Adipocyte (in vitro differentiated cells): ENCODE measurements around the gene ABCC11.

Source experiments
- DNase-seq: peaks from one replicate; pipeline ENCODE4 v3.0.0-alpha.2; 2015; ENCODE audit warnings: low read depth
- H3K27me3 ChIP-seq: replicated peaks from 2 replicates; pipeline ENCODE4 v1.7.0; 2013; ENCODE audit warnings: mild to moderate bottlenecking, low read length, moderate library complexity; ENCODE audit not compliant: control insufficient read depth, insufficient read depth
- H3K36me3 ChIP-seq: 2 replicates; pipeline ENCODE4 v1.7.0; 2013; ENCODE audit warnings: low read length, mild to moderate bottlenecking, moderate library complexity; ENCODE audit not compliant: control insufficient read depth, insufficient read depth, severe bottlenecking
- H3K4me1 ChIP-seq: 2 replicates; pipeline ENCODE4 v1.7.0; 2013; ENCODE audit warnings: mild to moderate bottlenecking, low read length, moderate library complexity; ENCODE audit not compliant: control insufficient read depth, insufficient read depth
- H3K4me3 ChIP-seq: 2 replicates; pipeline ENCODE4 v1.7.0; 2013; ENCODE audit warnings: mild to moderate bottlenecking, low read length, moderate library complexity
- H3K9ac ChIP-seq: 2 replicates; pipeline ENCODE4 v1.7.0; 2013; ENCODE audit warnings: mild to moderate bottlenecking, low read length, moderate library complexity
- H3K9me3 ChIP-seq: 2 replicates; pipeline ENCODE4 v1.7.0; 2013; ENCODE audit warnings: mild to moderate bottlenecking, low read length, moderate library complexity; ENCODE audit not compliant: control insufficient read depth

ABCC11 gene

DNA sequence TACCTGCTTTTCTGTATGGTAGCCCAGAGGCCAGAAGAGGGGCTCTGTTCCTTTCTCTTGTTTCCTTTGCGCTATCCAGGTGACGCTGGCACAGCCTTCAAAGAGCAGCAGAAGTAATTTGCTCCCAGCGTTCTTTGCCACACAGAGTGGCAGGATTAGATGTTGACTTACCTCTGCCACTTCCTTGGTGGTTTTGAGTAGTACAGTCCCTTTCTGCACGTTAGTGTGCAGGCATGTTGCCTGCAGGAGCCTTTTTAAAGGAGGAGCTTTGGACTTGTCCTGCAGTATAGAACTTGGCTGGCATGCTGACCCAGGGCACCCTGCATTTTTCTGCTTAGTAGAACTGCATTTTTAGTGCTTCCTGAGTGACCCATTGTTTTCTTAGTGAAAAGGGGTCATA is at the start of gene ABCC11:
ABCC11 (minus strand) TSS at position 229 of the 400 bp plus-strand sequence. CDS start 15,618 bp downstream, outside the sequence.
- H3K36me3 ChIP-seq = peaks cover 3% of the 10 kb centered on the region
- H3K4me3 ChIP-seq = peak within 1 kb of the TSS; percentile 99
- H3K9ac ChIP-seq = peak within 1 kb of the TSS; percentile 96
- H3K27me3 ChIP-seq = no peaks in the 10 kb centered on the region
- peaks cover 25% of the 10 kb centered on the region for H3K4me1 ChIP-seq
- H3K9me3 ChIP-seq = no peaks in the 10 kb centered on the region
- no peak for DNase-seq

DNA sequence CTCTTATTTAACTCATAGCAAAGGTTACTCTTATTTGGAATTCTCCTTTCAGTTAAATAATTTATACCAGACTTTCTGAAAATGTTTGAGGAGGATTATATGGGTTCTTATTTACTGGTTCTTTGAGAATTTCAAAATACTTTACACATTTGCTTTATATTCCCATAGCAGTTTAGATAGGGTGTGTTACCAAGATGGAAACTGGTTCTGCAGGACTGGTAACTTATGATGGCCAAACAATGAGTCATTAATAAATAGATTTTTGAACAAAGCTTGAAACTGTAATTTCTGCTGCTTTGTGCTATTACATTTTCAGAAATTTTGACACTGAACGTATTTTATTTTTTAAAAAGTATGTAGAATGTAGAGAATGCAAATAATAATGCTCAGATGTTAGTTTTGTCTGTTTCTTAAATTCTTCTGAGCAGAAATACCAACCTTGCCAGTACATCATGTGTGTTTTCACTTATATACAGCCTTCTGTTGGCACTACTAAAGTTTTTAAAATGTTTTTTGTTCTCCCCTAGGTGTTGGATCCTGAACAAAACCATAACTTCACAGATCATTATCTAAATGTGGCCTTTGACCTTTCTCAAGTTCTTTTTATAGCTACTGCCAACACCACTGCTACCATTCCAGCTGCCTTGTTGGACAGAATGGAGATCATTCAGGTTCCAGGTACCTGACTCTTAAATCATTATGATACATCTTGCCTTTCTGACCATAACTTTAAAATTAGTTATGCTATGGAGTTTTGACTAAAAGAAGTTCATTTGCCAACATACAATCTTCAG is 48.3 kb upstream of the ABCC11 start:
- H3K36me3 ChIP-seq = peaks cover 43% of the 10 kb centered on the region
- H3K9ac ChIP-seq = no peak overlapping the region
- no peak overlapping the region for H3K4me3 ChIP-seq
- no peak for DNase-seq
- H3K9me3 ChIP-seq = no peaks in the 10 kb centered on the region
- no peaks in the 10 kb centered on the region for H3K27me3 ChIP-seq
- peaks cover 17% of the 10 kb centered on the region for H3K4me1 ChIP-seq

DNA sequence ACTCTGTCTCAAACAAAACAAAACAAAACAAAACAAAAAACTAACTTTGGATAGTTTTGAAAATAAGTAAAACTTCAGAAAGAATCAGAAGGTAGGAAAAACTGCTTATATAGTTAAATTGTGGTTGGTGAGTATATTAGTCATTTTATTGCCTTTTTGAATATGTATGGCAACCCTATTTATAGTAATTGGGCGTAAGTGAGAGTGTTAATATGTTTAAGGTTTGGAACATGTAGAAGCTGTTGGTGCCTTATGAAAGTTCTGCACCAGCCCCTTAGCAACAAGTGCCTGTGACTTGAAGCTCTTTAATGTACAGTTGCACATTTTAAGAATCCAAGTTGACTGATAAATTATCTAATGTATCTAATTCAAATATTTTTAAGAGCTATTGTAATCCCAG is 47.4 kb upstream of the ABCC11 start:
- Histone ChIP-seq H3K36me3 (peaks cover 52% of the 10 kb centered on the region), H3K4me1 (peaks cover 8% of the 10 kb centered on the region), H3K9me3 (no peaks in the 10 kb centered on the region), H3K27me3 (no peaks in the 10 kb centered on the region), H3K9ac (no peak overlapping the region), H3K4me3 (no peak overlapping the region)
- DNase-seq = no peak

DNA sequence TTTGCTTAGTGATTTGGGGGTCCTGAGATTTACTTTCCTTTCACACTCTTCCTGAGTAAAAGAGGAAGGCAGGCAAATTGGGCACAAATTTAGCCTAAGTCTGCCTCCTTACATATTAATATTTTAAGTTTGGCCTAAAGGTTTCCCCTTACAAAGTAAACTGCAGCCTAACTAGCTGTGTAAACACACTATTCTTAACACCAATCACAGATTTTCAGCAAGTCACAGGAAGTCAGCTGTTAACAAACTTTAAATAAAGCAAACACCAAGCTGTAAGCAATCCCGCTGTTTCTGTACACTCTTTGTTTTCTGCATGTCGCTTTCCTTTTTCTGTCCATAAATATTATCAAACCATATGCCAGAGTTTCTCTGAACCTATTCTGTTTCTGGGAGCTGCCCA is 45.1 kb upstream of the ABCC11 start:
- Histone ChIP-seq H3K4me3 (no peak overlapping the region), H3K9ac (no peak overlapping the region), H3K27me3 (no peaks in the 10 kb centered on the region), H3K4me1 (no peaks in the 10 kb centered on the region), H3K9me3 (peaks cover 2% of the 10 kb centered on the region), H3K36me3 (peaks cover 58% of the 10 kb centered on the region)
- no peak for DNase-seq

DNA sequence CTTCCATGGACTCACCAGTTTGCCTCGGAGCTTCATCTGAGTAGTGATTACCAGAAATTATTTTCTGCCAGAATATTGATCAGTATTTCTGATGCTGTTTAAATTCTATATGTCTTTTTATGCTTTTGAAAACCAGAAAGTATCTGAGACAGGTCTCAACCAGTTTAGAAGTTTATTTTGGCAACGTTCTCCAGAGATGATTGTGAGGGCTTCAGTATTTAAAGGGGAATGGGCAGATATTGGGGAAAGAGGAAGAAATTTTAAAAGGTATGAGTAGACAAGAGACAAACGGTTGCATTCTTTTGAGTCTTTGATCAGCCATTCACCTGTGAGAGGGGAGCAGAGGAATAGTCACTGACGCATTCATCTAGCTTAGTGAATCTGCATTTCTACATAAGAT is 44.4 kb upstream of the ABCC11 start:
- Histone ChIP-seq H3K4me3 (no peak overlapping the region), H3K36me3 (peaks cover 58% of the 10 kb centered on the region), H3K9me3 (peaks cover 9% of the 10 kb centered on the region), H3K27me3 (no peaks in the 10 kb centered on the region), H3K9ac (no peak overlapping the region), H3K4me1 (no peaks in the 10 kb centered on the region)
- DNase-seq = no peak

DNA sequence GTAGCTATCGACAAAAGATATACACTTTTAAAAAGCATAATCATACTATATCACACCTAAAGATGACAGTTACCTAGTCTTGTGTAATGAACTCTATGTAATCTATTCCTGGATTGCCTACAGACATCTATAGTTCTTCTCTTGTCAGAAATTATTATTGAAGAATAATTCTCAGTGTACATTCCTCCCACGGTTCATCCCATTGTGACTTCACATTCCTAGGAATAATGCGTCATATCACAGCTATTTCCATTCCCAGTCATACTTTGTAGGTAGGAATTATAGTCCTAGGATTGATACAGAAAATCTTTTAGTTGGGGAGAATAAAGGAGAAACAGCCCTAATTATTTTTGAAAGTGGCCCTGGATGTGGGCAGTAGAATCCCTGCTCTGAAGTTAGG is 44.0 kb upstream of the ABCC11 start:
- Histone ChIP-seq H3K4me1 (no peaks in the 10 kb centered on the region), H3K4me3 (no peak overlapping the region), H3K27me3 (no peaks in the 10 kb centered on the region), H3K36me3 (peaks cover 58% of the 10 kb centered on the region), H3K9me3 (peaks cover 10% of the 10 kb centered on the region), H3K9ac (no peak overlapping the region)
- DNase-seq = no peak

DNA sequence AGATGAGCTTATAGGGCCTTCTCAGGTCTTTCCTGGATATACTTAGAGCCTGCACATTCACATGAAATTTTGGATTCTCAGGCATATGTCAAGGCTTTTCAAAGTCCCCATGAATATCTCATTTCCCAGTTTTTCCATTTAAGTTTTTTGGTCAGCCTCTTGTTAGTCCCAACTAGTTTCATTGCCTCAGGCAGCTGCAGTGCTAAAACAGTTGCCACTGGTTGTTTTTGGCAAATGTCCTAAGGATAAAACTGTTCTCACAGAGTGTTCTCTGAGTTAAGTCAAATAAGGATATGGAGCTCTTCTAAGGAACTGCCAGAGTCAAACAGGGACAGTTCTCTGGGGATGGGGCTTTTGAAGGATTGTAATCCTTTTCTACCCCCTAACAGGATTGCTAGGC is 39.9 kb upstream of the ABCC11 start:
- no peak for DNase-seq
- Histone ChIP-seq H3K9ac (no peak overlapping the region), H3K27me3 (no peaks in the 10 kb centered on the region), H3K4me3 (no peak overlapping the region), H3K36me3 (peaks cover 67% of the 10 kb centered on the region), H3K4me1 (peaks cover 12% of the 10 kb centered on the region), H3K9me3 (peaks cover 10% of the 10 kb centered on the region)

DNA sequence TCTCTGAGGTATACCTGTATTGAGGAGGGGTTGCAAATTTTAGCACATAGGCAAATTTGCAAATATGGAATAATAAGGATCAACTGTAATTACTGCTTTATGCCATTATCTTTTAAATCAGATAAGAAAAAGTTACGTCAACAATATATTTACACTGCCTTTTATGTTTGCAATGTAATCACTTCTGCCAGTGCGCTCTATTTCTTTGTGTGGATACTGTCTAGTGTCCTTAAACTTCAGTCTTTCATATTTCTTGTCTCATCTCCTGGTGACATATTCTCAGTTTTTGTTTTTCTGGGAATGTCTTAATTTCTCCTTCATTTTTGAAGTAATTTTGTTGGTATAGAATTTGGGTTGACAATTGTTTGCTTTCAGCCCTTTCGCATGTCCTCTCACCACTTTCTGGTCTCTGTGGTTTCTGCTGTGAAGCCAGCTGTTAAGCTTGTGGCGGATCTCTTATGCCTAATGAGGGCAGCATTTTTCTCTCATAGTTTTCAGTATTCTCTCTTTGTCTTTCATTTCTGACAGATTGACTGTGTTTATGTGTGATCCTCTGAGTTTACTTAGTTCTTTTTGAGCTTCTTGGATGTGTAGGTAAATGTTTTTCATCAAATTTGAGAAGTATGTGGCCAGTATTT is 37.6 kb upstream of the ABCC11 start:
- no peak overlapping the region for H3K4me3 ChIP-seq
- H3K4me1 ChIP-seq = peaks cover 16% of the 10 kb centered on the region
- DNase-seq = no peak
- H3K36me3 ChIP-seq = peaks cover 53% of the 10 kb centered on the region
- H3K9ac ChIP-seq = no peak overlapping the region
- H3K27me3 ChIP-seq = no peaks in the 10 kb centered on the region
- H3K9me3 ChIP-seq = peaks cover 10% of the 10 kb centered on the region

DNA sequence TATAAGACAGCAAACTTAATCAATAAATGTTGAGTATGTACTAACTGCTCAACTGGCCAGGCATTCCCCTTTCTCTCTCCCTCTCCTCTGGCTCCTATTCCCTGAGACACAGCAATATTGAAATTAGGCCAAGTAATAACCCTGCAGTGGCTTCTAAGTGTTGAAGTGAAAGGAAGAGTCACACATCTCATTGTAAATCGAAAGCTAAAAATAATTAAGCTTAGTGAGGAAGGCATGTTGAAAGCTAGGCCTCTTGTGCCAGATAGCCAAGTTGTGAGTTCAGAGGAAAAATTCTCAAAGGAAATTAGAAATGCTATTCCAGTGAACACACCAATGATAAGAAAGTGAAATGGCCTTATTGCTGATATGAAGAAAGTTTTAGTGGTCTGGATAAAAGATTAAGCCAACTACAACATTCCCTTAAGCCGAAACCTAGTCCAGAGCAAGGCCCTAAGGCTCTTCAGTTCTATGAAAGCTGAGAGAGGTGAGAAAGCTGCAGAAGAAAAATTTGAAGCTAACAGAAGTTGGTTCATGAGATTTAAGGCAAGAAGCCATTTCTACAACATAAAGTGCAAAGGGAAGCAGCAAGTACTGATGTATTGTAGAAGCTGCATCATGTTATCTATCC is 35.4 kb upstream of the ABCC11 start:
- H3K27me3 ChIP-seq = no peaks in the 10 kb centered on the region
- no peak for DNase-seq
- peak overlapping the region; percentile 28 for H3K9ac ChIP-seq
- H3K4me3 ChIP-seq = peak overlapping the region; percentile 43
- peaks cover 20% of the 10 kb centered on the region for H3K4me1 ChIP-seq
- H3K36me3 ChIP-seq = peaks cover 43% of the 10 kb centered on the region
- H3K9me3 ChIP-seq = peaks cover 10% of the 10 kb centered on the region

DNA sequence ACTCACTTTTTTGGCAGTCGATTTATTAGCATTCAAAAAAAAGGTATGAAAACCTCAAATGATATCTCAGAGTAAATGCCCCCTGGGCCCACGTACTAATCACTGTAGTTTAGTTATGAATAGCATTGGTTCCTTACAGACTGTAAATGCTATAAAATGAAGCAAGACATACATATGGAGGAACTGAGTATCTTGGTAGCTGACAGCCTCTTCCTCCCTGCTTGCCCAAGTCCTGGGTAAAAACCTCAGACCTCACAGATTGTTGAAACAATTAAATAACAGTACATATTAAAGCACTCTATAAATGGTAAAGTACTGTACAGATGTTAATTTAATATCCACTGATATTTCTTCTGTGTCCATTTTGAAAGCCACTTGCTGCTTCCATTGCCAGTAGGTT is 33.2 kb upstream of the ABCC11 start:
- no peaks in the 10 kb centered on the region for H3K27me3 ChIP-seq
- peaks cover 20% of the 10 kb centered on the region for H3K4me1 ChIP-seq
- peaks cover 35% of the 10 kb centered on the region for H3K36me3 ChIP-seq
- no peak for DNase-seq
- no peaks in the 10 kb centered on the region for H3K9me3 ChIP-seq
- no peak overlapping the region for H3K9ac ChIP-seq
- no peak overlapping the region for H3K4me3 ChIP-seq

DNA sequence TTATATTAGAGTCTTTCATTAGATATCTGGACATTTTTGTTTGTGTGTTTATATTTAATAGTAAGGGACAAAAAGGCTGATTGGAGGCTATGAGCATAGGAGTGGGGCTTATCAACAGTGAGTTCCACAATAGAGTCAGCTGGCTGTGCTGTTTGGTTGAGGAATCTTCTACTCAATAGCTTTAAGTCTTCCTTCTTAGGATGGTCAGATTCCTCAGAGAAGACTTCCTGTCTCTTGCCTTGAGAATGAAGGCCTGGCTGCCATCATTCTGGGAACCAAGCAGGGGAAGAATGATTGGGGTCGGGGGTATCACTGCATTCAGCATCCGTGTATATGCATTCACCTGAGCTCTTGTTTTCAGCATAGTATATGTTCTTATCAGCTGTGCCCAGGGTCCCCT is 31.9 kb upstream of the ABCC11 start:
- Histone ChIP-seq H3K36me3 (peaks cover 34% of the 10 kb centered on the region), H3K4me3 (no peak overlapping the region), H3K9ac (no peak overlapping the region), H3K27me3 (no peaks in the 10 kb centered on the region), H3K4me1 (peaks cover 20% of the 10 kb centered on the region), H3K9me3 (no peaks in the 10 kb centered on the region)
- DNase-seq = no peak
